Fibroblast of mammary gland (primary cell): ENCODE results near the gene CHRDL2.

Source experiments
- DNase-seq: peaks from one replicate; pipeline ENCODE4 v3.0.0-alpha.2; 2010; ENCODE audit warnings: low read depth
- H3K4me3 ChIP-seq: 2 replicates; pipeline ENCODE4 v1.5.1; 2011; ENCODE audit warnings: low read depth, mild to moderate bottlenecking, low read length, moderate library complexity; ENCODE audit not compliant: control insufficient read depth
- CTCF ChIP-seq: conservative IDR thresholded peaks from 2 replicates; pipeline ENCODE4 v1.5.1; 2011; ENCODE audit warnings: low read depth, low read length, inconsistent platforms; ENCODE audit not compliant: control insufficient read depth, insufficient read depth

CHRDL2 gene

GRCh38 chr11:74748211-74749126 lies 17.2 kb upstream of the CHRDL2 start, which contains the start of gene RNF169:
Gene RNF169, plus strand, starts transcription at chr11:74748849. Its CDS starts 32 bp downstream, at chr11:74748881.
- peak within 1 kb of the TSS; percentile 84 for H3K4me3 ChIP-seq
- TF ChIP-seq CTCF = no peak
- DNase-seq = peak; percentile 94

DNA sequence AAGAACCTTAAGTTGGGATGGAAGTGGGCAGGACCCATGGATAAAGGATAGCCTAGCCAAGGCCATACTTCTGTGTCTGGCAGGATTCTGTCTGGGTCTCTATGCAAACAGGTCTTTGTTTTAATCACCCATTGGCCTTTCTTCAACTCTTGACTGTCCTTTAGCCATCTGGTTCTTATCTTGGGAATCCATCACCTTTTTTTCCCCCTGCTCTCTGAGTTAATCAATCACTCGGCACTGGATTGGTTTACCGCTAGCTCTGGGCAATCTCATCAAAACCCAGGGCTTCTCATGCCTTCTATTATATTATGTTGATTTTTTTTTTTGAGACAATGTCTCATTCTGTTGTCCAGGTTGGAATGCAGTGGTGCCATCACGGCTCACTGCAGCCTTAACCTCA lies 15.6 kb upstream of the CHRDL2 start:
- TF ChIP-seq CTCF = no peak
- no peak for DNase-seq

DNA sequence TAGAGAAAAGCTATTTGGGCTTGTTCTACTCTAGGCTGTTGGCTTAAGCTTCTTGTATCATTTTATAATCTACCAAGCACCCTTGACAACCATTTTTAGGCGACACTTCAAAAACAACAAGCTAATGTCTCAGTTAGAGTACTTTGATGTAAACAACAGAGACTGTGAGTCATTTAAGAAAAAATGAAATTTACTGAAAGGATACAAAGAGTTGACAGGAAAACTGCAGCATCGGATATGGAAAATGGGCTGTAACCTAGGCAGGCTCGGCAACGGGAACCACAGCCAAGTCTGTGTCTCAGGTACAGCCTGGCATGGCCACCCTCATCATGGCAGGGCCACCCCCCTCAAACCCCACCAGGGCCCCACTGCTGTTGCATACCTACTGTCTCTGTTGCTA lies 13.1 kb upstream of the CHRDL2 start:
- H3K4me3 ChIP-seq = no peak overlapping the region
- TF ChIP-seq CTCF = no peak
- no peak for DNase-seq

More for the DNA sequence above, 15.6 kb upstream of the CHRDL2 start:
- H3K4me3 ChIP-seq = no peak overlapping the region

GRCh38 chr11:74743640-74744039 lies 12.4 kb upstream of the CHRDL2 start:
- DNase-seq = no peak
- no peak for TF ChIP-seq CTCF
- H3K4me3 ChIP-seq = no peak overlapping the region

DNA sequence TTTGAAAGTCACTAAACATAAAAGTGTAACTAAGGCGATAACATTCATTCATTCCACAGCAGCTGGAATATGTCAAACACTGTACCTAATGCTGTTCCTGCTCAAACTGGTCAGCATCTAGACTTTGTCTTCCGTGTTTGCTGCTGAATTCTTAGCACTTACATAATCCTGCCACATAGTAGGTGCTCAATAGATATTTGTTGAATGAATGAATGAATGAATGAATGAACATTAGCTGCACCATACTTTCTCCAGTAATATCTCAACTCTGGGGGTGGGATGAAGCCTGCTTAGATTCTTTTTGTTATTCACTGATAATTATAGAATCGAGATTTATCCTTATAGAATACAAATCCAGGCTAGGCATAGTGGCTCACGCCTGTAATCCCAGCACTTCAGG lies 10.8 kb upstream of the CHRDL2 start:
- DNase-seq = no peak
- no peak overlapping the region for H3K4me3 ChIP-seq
- TF ChIP-seq CTCF = no peak

DNA sequence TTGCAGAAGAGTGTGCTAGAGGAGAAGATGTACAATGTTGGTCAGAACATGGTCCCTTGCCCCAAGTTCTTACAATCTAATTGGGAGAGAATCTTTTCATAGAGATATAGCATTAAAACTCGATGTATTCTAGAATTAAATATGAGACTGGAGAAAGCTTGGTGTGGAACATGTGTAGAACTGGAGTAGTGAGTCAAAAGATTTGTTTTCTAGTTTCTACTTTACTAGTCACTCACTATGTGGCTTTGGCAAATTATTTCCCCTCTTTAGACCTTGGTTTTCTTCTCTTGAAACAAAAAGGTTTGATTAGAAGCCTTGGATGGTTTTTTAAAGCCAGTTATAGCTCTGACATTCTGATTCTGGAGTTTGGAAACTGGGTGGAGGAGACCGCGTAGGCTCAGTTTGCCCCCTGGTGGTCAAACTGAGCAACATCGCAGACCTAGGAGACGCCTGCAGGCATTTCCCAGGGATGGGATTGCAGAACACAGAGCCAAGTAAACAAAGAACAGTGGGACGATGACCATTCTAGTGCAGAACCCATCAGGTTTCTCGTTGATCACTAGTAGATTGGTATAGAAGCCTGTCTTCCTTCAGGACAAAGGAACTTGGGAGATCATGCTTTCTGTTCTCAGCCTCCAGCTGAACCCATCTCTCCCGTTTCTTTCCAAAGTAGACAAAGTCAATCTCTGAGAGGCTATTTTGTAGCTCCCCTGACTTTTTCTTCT lies 8.5 kb upstream of the CHRDL2 start:
- peak; percentile 90 for TF ChIP-seq CTCF
- no peak overlapping the region for H3K4me3 ChIP-seq
- peak; percentile 70 for DNase-seq
